ENCODE results near the gene PCARE. TPM values are rescaled to one million over a fixed set of nuclear protein-coding genes. Genes with fewer than 3 reads are reported as not detected.
"Not testable (repeated sequence)": the region's sequence is repeated elsewhere in the genome, so short reads cannot be mapped to it uniquely, and the experiment has no call there.

Gene PCARE
- total and polyA plus RNA-seq, 4 donors = 0.01 to 0.09 (median 0.04) TPM; not detected in 1

DNA sequence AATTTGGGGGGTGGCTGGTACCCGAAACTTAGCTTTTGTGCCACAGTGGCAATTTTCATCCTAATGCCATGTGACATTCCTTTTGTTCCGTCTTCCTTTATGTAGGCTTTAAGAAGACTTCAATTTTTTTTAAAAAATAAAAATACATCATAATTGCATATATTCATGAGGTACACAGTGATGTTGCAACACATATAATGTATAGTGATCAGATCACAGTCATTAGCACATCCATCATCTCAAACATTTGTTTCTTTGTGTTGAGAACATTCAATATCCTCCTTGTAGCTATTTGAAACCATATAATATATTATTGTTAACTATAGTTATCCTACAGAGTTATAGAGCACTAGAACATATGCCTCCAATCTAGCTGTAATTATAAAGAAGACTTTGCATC lies 34.9 kb upstream of the PCARE start:
- Histone ChIP-seq H3K36me3 (ENCODE audit: control insufficient read depth in 4 of 4, insufficient read depth in 4 of 4, low read length in 4 of 4) (no peaks in the 10 kb centered on the region), H3K27me3 (ENCODE audit: control insufficient read depth in 3 of 3, insufficient read depth in 3 of 3, low read length in 2 of 3) (peaks cover 0 to 4% (median 0%) of the 10 kb centered on the region in 3 donors), H3K9ac (ENCODE audit: insufficient read depth in 1 of 2, low read length in 2 of 2) (no peak overlapping the region), H3K27ac (ENCODE audit: low read depth in 1 of 2, low read length in 1 of 2) (no peak overlapping the region), H3K4me1 (ENCODE audit: control insufficient read depth in 5 of 5, insufficient read depth in 5 of 5, low read length in 5 of 5) (peaks cover 0 to 2% (median 0%) of the 10 kb centered on the region in 5 donors), H3K9me3 (ENCODE audit: control insufficient read depth in 4 of 4, insufficient read depth in 3 of 4, low read length in 3 of 4) (no peaks in the 10 kb centered on the region), H3K4me3 (no peak overlapping the region)
- DNase-seq (no peak), ATAC-seq (ENCODE audit: insufficient read depth, low FRiP score) (no peak)
- 95 to 98% methylated on average over 2 of the region's 2 CpGs for WGBS, 2 donors
- TF ChIP-seq, protein P1, sequence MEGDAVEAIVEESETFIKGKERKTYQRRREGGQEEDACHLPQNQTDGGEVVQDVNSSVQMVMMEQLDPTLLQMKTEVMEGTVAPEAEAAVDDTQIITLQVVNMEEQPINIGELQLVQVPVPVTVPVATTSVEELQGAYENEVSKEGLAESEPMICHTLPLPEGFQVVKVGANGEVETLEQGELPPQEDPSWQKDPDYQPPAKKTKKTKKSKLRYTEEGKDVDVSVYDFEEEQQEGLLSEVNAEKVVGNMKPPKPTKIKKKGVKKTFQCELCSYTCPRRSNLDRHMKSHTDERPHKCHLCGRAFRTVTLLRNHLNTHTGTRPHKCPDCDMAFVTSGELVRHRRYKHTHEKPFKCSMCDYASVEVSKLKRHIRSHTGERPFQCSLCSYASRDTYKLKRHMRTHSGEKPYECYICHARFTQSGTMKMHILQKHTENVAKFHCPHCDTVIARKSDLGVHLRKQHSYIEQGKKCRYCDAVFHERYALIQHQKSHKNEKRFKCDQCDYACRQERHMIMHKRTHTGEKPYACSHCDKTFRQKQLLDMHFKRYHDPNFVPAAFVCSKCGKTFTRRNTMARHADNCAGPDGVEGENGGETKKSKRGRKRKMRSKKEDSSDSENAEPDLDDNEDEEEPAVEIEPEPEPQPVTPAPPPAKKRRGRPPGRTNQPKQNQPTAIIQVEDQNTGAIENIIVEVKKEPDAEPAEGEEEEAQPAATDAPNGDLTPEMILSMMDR (IDR thresholded peaks at IDR 0.05; ENCODE audit: control extremely low read depth, extremely low read depth) = no peak

DNA sequence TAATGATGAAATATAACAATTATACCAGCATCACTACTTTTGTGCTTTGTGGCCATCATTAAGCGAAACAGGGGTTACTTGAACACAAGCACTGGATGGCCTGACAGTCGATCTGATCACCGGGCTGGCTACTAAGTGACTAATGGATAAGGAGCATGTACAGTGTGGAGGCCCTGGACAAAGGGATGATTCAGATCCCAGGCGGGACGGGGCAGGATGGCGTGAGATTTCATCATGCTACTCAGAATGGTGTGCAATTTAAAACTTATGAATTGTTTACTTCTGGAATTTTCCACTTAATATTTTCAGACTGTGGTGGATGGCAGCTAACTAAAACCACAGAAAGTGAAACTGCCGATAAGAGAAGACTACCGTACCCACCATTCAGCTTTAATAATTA lies 33.9 kb upstream of the PCARE start:
- peak; percentile 38 for ATAC-seq (ENCODE audit: insufficient read depth, low FRiP score)
- 79 to 83% methylated on average over 8 of the region's 8 CpGs for WGBS, 2 donors
- H3K27ac ChIP-seq (ENCODE audit: low read depth in 1 of 2, low read length in 1 of 2) = no peak overlapping the region
- H3K9ac ChIP-seq (ENCODE audit: insufficient read depth in 1 of 2, low read length in 2 of 2) = no peak overlapping the region
- no peak for DNase-seq
- TF ChIP-seq, protein P1 (IDR thresholded peaks at IDR 0.05; ENCODE audit: control extremely low read depth, extremely low read depth) = no peak
- H3K9me3 ChIP-seq (ENCODE audit: control insufficient read depth in 4 of 4, insufficient read depth in 3 of 4, low read length in 3 of 4) = no peaks in the 10 kb centered on the region
- no peaks in the 10 kb centered on the region for H3K27me3 ChIP-seq (ENCODE audit: control insufficient read depth in 3 of 3, insufficient read depth in 3 of 3, low read length in 2 of 3)
- H3K4me1 ChIP-seq (ENCODE audit: control insufficient read depth in 5 of 5, insufficient read depth in 5 of 5, low read length in 5 of 5) = peaks cover 0 to 2% (median 0%) of the 10 kb centered on the region in 5 donors
- H3K36me3 ChIP-seq (ENCODE audit: control insufficient read depth in 4 of 4, insufficient read depth in 4 of 4, low read length in 4 of 4) = no peaks in the 10 kb centered on the region
- no peak overlapping the region for H3K4me3 ChIP-seq

DNA sequence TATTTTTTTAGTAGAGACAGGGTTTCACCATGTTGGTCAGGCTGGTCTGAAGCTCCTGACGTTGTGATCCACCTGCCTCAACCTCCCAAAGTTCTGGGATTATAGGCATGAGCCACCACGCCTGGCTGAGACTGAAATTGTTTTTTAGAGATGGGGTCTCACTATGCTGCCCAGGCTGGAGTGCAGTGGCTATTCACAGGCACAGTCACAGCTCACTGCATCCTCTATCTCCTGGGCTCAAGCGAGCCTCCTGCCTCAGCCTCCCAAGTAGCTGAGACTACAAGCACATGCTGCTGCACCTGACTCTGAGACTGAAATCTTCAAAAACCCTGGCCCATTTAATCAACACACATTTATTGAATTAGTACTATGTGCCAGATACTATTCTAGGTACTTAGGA lies 33.2 kb upstream of the PCARE start:
- 87 to 97% methylated on average over 3 of the region's 3 CpGs for WGBS, 2 donors
- H3K27ac ChIP-seq (ENCODE audit: low read depth in 1 of 2, low read length in 1 of 2); H3K36me3 ChIP-seq (ENCODE audit: control insufficient read depth in 4 of 4, insufficient read depth in 4 of 4, low read length in 4 of 4); H3K27me3 ChIP-seq (ENCODE audit: control insufficient read depth in 3 of 3, insufficient read depth in 3 of 3, low read length in 2 of 3); ATAC-seq (ENCODE audit: insufficient read depth, low FRiP score); H3K9me3 ChIP-seq (ENCODE audit: control insufficient read depth in 4 of 4, insufficient read depth in 3 of 4, low read length in 3 of 4); DNase-seq; H3K4me3 ChIP-seq; H3K4me1 ChIP-seq (ENCODE audit: control insufficient read depth in 5 of 5, insufficient read depth in 5 of 5, low read length in 5 of 5); H3K9ac ChIP-seq (ENCODE audit: insufficient read depth in 1 of 2, low read length in 2 of 2): not testable (repeated sequence)

DNA sequence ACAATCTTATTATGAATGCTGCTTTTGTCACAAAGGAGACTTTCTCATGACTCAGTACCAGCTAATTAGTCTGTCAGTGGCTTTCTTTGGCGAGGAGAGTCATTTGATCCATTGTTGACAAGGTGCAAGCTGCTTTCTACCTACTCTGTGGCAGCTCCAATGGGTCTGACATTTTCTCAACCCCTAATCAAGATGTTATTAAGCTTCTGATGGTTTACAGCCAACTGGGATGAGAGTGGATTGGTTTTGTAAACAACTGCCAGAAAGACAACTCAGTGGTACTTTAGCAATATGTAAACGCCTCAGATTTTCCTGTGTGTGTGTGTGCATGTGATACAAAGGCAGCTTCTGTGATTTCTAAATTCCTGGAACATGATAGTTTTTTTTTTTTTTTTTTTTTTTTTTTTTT lies 32.7 kb upstream of the PCARE start:
- Histone ChIP-seq H3K4me3 (no peak overlapping the region), H3K9me3 (ENCODE audit: control insufficient read depth in 4 of 4, insufficient read depth in 3 of 4, low read length in 3 of 4) (no peaks in the 10 kb centered on the region), H3K27me3 (ENCODE audit: control insufficient read depth in 3 of 3, insufficient read depth in 3 of 3, low read length in 2 of 3) (no peaks in the 10 kb centered on the region), H3K4me1 (ENCODE audit: control insufficient read depth in 5 of 5, insufficient read depth in 5 of 5, low read length in 5 of 5) (peaks cover 0 to 2% (median 0%) of the 10 kb centered on the region in 5 donors), H3K27ac (ENCODE audit: low read depth in 1 of 2, low read length in 1 of 2) (no peak overlapping the region), H3K36me3 (ENCODE audit: control insufficient read depth in 4 of 4, insufficient read depth in 4 of 4, low read length in 4 of 4) (no peaks in the 10 kb centered on the region), H3K9ac (ENCODE audit: insufficient read depth in 1 of 2, low read length in 2 of 2) (no peak overlapping the region)
- DNase-seq = no peak
- TF ChIP-seq, protein P1 (IDR thresholded peaks at IDR 0.05; ENCODE audit: control extremely low read depth, extremely low read depth) = no peak
- ATAC-seq (ENCODE audit: insufficient read depth, low FRiP score) = no peak
- WGBS, 2 donors = 66 to 74% methylated on average over 2 of the region's 2 CpGs

Measured in lung (tissue), 12 donors.